ENCODE data around the gene CAMK2A.

DNA sequence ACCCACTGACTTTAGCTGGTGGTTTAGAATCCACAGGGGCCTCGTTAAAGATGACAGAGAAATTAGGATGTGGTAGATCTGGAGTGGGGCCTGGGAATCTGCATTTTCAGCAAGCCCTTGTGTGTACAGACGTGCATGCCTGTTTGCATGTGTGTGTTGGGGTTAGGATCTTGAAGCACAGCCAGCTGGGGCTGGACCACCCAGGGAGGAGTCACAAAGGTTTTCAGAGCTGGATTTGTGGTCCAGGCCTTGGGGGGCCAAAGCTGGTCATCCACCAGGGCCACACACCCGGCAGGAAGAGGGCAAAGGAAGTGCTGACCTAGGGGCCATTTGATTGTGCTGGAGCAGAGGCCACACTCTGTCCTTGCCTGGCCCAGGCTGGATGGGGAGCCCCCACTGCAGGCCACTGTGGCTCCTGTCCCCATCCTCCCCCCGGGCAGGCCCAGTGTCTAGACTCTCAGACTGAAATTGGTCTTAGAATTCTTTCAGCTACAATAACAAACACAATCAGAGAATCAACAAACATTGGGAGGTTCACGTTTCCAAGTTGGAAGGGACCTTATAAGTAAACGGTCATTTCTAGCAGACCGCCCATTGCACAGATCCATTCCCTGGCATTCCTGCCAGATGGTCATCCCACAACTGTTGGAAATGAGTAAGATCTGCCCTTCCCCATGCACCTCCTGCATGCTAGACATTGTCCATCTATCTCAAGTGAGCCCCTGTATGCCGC is 112.7 kb downstream of the CAMK2A start:
- TF ChIP-seq POLR2A (IDR thresholded peaks at IDR 0.05): no peak
- TF ChIP-seq POLR2AphosphoS5 (IDR thresholded peaks at IDR 0.05): no peak
- TF ChIP-seq, protein P1, sequence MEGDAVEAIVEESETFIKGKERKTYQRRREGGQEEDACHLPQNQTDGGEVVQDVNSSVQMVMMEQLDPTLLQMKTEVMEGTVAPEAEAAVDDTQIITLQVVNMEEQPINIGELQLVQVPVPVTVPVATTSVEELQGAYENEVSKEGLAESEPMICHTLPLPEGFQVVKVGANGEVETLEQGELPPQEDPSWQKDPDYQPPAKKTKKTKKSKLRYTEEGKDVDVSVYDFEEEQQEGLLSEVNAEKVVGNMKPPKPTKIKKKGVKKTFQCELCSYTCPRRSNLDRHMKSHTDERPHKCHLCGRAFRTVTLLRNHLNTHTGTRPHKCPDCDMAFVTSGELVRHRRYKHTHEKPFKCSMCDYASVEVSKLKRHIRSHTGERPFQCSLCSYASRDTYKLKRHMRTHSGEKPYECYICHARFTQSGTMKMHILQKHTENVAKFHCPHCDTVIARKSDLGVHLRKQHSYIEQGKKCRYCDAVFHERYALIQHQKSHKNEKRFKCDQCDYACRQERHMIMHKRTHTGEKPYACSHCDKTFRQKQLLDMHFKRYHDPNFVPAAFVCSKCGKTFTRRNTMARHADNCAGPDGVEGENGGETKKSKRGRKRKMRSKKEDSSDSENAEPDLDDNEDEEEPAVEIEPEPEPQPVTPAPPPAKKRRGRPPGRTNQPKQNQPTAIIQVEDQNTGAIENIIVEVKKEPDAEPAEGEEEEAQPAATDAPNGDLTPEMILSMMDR (IDR thresholded peaks at IDR 0.05): no peak
- TF ChIP-seq EP300 (IDR thresholded peaks at IDR 0.05): no peak

Data from gastroesophageal sphincter (tissue), 3 donors.